HG03280 (cell line): ENCODE measurements around the gene ATF2.
"Not testable (repeated sequence)": the region's sequence is repeated elsewhere in the genome, so short reads cannot be mapped to it uniquely, and the experiment has no call there.

Experiments used
- ATAC-seq: cut with Tn5 transposase; IDR thresholded peaks from one replicate; pipeline ENCODE4 v1.9.1; 2021; ENCODE audit warnings: mild to moderate bottlenecking, moderate library complexity; ENCODE audit not compliant: unreplicated experiment

ATF2 gene

DNA sequence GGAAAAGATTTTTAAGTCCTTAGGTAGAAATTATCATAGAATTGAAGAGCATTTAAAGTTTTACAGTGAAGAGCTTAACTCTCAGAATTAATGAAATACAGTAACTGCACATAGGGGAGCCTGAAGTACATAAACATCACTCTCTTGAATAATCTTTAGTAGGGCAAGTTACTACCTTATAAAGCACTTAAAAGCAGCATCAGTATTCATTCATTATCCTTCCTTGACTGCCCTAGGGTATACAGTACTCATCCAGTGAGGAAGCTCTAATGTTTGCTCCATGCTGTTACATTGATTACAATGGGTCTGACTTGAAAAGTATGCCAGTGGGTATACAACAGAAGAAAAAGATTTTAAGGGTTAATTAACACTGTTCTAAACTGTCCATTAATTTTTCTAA lies 66.5 kb downstream of the ATF2 start:
- no peak for ATAC-seq

DNA sequence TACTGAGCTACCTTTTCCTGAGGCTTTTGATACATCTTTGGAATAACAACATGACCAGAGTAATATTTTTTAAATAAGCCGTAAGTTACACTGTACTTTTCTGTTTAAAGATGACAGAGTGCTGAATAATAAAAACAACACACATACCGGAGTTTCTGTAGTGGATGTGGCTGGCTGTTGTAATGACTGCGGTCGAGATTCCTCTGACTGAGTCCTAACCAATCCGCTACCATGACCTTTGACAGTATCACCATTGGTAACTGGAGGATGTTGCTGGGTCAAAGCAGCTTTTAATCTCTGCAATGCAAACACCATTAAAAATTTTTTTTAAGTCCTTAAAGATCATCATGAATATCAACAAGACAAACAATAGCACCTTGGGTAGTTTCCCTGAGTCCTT lies 70.7 kb downstream of the ATF2 start:
- no peak for ATAC-seq

DNA sequence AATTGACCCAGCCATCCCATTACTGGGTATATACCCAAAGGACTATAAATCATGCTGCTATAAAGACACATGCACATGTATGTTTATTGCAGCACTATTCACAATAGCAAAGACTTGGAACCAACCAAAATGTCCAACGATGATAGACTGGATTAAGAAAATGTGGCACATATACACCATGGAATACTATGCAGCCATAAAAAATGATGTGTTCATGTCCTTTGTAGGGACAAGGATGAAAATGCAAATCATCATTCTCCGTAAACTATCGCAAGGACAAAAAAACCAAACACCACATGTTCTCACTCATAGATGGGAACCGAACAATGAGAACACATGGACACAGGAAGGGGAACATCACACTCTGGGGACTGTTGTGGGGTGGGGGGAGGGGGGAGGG lies 83.9 kb downstream of the ATF2 start:
- not testable (repeated sequence) for ATAC-seq

GRCh38 chr2:175080479-175080878 lies 87.5 kb downstream of the ATF2 start:
- ATAC-seq: no peak

DNA sequence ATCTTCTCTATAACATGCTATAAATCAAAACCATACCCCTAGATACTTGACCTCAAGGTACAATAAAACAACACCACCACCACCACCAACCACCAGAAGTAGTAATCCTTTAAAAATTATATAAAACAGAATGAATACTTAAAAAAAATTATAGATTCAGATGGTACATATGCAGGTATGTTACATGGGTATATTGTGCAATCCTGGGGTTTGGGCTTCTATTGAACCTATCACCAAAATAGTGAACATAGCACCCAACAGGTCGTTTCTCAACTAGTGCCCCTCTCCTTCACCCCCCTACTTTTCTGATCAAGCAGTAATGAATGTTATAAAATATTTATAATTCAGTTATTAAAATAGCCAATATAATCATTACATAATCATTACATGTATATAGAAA lies 91.7 kb downstream of the ATF2 start:
- no peak for ATAC-seq

- ATAC-seq: no peak
Observed at GRCh38 chr2:175074478-175074877, 93.5 kb downstream of the ATF2 start.

DNA sequence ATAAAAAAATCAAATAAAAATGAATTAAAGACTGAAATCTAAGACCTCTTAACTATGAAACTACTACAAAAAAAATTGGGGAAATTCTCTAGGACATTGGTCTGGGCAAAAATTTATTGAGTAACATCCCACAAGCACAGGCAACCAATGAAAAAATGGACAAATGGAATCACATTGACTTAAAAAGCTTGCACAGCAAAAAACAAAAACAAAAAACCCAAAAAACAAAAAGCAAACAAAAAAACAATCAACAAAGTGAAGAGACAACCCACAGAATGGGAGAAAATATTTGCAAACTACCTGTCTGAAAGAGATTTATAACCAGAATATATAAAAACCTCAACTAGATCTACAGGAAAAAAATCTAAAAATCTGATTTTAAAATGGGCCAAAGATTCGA lies 99.5 kb downstream of the ATF2 start:
- ATAC-seq: no peak

- ATAC-seq: no peak
Observed at GRCh38 chr2:175066411-175066810, 101.6 kb downstream of the ATF2 start.

GRCh38 chr2:175064797-175065196 lies 103.2 kb downstream of the ATF2 start:
- no peak for ATAC-seq

DNA sequence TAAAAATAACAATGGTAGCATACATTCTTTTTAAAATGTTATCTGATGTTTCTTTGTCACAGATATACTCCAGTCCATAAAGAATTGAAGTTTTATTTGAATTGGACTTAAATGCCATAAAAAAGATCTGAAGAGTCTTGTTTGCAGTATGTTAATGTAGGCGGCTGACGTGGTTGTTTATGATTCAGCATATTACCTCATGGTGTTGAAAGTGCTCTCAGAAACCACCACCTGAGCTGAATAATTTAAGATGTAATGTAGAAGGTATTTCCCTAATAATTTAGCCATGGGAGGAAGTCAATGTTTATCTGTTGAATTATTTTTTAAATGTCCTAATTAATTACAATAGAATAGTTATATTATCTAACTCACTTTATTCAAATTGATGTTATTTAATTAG lies 104.3 kb downstream of the ATF2 start:
- no peak for ATAC-seq

DNA sequence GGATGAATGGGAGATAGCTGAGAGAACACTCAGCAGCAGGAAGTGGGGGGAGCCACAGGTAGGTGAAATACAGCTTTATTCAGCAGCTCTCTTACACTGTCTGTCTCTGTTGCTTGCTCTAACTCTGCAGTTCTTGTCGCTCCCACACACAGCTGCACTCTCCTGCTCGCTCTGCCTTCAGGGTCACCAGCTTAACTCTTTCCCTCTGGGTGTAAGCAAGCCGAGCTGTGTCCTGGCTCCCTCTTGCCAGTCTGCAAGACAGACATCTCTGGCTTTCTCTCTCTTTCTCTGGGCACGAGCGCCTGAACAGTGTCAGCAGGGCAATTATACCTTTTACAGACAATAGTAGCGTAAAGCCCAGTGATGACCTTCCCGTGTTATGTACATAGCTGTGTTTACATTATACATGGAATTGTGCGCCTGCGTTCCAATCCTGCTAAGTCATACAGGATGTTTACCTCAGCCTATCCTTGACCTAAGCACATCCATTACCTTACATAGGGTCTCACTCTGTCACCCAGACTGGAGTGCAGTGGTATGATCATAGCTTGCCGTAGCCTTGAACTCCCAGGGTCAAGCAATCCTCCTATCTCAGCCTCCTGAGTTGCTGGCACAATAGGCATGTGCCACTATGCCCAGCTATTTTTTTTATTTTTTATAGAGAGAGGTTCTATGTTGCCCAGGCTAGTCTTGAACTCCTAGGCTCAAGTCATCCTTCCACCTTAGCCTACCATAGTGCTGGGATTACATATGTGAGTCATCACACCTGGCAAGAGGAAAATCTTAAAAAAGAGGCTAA lies 105.0 kb downstream of the ATF2 start:
- no peak for ATAC-seq

DNA sequence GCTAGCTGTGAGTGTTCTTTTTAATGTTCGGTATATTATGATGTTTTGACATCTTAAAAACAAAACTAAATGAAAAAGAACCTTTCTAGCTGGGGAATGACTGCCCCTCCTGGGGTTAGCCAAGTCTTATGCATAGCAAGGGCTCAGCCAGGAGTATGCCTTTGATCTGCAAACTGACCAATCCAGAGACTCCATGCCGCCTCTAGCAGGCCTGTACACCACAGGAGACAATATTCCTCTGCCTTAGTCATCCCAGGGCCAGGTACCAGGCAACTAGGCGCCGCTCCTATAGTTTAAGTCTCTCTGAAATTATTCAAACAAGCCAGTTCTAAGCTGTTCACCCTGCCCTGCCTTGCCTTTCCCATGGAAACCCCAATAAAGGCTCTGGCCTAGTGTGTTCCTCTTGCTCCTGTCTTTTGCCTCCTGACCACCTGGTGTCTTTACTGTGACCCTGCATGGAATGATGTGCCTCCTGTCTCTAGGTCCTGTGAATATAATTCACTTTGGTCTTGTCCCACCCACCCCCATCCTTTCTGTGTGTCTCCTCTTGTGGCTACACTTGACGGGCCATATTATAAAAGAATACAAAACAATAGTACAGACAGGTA lies 110.8 kb downstream of the ATF2 start:
- no peak for ATAC-seq

DNA sequence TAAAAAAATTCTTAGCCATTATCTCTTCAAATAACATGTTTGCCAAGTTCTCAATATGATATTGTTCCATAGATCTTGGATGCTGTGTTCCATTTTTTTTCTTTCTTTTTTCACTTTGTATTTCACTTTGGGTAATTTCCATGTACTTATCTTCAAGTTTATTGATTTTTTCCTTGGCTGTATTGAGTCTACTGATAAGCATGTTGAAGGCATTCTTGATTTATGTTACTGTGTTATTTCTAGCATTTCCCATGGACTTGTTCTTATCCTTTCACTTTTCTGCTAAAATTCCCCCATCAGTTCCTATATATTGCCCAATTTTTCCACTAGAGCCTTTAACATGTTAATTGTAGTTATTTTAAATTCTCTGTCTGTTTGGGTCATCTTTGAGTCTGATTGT lies 112.0 kb downstream of the ATF2 start:
- no peak for ATAC-seq

DNA sequence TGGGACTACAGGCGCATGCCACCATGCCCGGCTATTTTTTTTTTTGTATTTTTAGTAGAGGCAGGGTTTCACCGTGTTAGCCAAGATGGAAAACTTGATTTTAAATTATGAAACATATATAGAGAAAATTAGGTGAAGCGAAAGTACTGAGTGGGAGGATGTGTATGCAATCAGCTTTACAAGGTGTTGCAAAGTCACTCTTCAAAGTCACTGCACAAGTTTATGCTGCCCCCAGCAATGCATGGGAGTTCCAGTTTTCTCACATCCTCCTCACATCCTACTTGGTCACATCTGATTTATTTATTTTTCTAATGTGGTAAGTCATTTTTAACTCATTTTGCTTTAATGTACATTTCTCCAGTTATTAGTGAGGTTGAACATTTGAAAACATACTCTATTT lies 113.7 kb downstream of the ATF2 start:
- no peak for ATAC-seq

- no peak for ATAC-seq
Observed at GRCh38 chr2:175049661-175050060, 118.3 kb downstream of the ATF2 start.

- no peak for ATAC-seq
Observed at GRCh38 chr2:175048275-175048674, 119.7 kb downstream of the ATF2 start.

DNA sequence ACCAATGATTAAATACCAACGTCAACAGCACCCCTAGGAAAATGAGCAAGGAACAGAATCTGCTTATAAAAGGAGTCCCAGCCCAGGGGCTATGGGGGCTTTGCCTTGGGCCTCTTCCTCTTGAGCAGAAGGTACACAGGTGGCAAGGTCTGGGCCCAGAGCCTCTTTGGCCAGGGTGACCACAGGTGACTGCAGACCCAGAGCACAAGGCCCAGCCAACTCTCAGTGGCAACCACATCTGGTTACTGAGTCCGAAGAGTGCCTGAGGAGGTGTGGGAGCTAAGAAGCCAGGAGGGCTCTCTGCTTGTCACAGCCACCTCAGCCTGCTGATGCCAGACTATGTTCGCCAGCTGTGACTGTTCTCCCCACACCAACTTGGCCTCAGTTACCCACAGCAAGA lies 128.5 kb downstream of the ATF2 start:
- no peak for ATAC-seq

- no peak for ATAC-seq
Observed at GRCh38 chr2:175039031-175039430, 129.0 kb downstream of the ATF2 start.

- no peak for ATAC-seq
Observed at GRCh38 chr2:175037941-175038340, 130.1 kb downstream of the ATF2 start.

GRCh38 chr2:175036582-175037018 lies 131.4 kb downstream of the ATF2 start:
- no peak for ATAC-seq

DNA sequence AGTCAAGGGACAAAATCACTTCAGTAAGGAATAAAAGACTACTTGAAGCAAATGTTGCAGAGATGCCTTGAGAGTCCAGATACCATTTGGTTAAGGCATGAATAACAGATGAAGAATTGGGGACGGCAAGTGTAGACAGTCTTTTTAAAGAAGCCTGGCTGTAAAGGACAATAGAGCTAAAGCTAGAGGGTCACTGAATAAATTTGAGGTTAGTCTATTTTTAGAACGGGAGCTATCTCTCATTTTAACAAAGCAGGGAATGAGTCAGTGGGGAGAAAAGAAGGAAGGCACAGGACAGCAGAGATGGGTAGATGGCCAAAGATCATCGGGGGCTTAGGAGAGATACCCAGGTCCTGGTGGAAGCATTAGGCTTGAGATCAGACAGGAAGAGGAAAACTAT lies 132.2 kb downstream of the ATF2 start:
- ATAC-seq: no peak

DNA sequence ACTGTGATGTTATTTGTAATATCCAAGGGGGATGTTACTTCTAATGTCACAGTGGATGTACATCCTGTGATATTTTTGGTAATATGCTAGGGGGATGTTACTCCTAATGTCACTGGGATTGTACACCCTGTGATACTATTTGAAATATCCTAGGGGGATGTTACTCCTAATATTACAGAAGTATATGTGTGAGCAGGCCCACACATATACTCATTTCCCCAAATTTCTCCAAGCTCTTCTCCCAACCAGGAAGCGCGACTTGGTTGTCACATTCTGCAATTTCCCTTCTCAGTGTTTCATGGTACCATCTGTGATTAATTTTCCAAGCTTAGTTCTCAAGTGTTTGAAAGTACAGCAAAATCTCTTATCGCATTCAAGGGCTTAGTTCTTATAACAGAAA lies 133.3 kb downstream of the ATF2 start:
- no peak for ATAC-seq
